Stimulated activated CD4-positive, alpha-beta T cell treated with anti-CD3 and anti-CD28 coated beads, Interleukin-1b, Interleukin-23, amount 100 ng/mL, for 4 hours (primary cell): ENCODE results near the gene PRSS33.

ENCODE experiments used
- DNase-seq, 2 donors: peaks; one replicate each; pipeline ENCODE4 v3.0.0-alpha.2; 2020; ENCODE audit warnings: low read depth in 2 of 2

Gene PRSS33

DNA sequence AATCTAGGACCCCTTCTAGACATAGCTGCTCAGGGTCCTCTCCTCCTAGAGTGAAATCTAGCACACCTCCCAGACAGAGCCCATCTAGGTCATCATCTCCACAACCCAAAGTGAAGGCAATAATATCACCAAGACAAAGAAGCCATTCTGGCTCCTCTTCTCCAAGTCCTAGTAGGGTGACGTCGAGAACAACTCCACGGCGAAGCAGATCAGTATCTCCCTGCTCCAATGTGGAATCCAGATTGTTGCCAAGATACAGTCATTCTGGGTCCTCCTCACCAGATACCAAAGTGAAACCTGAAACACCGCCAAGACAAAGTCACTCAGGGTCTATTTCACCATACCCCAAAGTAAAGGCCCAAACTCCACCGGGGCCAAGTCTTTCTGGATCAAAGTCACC, 24.2 kb downstream of the PRSS33 start:
- DNase-seq: no peak

DNA sequence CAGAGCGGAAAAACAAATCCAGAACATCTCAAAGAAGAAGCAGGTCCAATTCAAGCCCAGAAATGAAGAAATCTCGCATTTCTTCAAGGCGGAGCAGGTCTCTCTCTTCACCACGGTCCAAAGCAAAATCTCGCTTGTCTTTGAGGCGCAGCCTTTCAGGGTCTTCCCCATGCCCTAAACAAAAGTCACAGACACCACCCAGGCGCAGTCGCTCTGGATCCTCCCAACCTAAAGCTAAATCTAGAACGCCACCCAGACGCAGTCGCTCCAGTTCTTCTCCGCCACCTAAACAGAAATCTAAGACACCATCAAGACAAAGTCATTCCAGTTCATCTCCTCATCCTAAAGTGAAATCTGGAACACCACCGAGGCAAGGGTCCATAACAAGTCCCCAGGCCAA, 24.6 kb downstream of the PRSS33 start:
- no peak for DNase-seq

DNA sequence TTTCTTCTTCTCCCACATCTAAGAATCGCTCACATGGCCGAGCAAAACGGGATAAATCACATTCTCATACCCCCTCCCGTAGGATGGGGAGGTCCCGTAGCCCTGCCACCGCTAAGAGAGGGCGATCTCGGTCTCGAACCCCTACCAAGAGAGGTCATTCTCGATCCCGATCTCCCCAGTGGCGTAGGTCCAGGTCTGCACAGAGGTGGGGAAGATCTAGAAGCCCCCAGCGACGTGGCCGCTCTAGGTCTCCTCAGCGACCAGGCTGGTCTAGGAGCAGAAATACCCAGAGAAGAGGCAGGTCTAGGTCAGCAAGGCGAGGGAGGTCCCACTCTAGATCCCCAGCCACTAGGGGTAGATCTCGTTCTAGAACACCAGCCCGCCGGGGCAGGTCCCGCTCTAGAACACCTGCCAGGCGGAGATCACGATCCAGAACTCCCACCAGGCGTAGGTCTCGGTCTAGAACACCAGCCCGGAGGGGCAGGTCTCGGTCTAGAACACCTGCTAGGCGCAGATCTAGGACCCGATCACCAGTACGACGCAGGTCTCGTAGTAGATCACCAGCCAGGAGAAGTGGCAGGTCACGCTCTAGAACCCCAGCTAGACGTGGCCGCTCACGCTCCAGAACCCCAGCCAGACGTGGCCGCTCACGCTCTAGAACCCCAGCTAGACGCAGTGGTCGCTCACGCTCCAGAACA, 25.3 kb downstream of the PRSS33 start:
- DNase-seq: no peak

DNA sequence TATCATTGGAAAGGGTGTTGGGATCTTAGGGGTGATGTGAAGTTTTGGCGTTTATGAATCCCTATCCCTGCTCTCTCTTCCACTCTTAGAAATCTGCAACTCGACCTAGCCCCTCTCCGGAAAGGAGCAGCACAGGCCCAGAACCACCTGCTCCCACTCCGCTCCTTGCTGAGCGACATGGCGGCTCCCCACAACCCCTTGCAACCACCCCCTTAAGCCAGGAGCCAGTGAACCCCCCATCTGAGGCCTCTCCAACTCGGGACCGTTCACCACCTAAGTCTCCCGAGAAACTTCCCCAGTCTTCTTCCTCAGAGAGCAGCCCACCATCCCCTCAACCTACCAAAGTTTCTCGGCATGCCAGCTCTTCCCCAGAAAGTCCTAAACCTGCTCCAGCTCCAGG, 25.9 kb downstream of the PRSS33 start:
- no peak for DNase-seq

DNA sequence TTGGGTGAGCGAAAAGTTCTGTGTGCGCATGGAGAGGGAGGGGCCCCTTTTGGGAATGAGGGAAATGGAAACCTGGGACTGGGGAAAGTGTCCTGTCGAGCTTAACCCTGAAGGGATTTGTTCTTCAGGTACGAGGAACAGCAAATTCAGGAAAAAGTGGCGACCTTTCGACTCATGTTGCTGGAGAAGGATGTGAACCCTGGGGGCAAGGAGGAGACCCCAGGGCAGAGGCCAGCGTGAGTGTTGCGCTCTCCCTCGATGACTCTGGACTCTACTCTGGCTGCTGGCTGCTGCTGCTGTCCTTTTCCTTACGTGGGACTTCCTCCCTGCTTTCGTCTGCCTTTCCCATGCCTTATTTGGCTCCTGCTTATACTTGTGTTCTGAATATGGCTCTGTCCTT, 30.0 kb downstream of the PRSS33 start:
- no peak for DNase-seq

DNA sequence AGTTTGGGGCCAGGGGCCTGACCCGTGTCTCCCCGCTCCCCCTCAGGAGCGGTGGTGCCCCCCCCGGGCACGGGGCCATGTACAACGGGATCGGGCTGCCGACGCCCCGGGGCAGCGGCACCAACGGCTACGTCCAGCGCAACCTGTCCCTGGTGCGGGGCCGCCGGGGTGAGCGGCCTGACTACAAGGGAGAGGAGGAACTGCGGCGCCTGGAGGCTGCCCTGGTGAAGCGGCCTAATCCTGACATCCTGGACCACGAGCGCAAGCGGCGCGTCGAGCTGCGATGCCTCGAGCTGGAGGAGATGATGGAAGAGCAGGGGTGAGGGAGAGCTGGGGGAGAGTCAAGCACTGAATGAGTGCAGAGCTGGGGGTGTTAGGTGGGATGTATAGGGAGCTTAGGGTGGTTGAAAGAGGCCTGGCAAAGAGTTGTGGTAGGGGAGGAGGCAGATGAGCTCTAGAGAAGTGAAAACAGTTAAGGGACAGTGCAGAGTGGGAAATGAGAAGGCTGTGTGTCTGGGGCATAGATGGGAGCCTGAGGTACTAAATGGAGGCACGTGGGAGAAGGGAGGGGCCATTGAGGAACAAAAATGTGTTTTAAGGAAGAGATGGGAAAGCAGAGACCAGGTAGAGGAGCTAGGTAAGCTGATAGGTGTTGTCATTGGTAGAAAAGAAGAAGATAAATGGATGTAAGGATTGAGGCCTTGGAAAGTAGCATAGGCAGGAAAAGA, 30.9 kb downstream of the PRSS33 start:
- DNase-seq: no peak

DNA sequence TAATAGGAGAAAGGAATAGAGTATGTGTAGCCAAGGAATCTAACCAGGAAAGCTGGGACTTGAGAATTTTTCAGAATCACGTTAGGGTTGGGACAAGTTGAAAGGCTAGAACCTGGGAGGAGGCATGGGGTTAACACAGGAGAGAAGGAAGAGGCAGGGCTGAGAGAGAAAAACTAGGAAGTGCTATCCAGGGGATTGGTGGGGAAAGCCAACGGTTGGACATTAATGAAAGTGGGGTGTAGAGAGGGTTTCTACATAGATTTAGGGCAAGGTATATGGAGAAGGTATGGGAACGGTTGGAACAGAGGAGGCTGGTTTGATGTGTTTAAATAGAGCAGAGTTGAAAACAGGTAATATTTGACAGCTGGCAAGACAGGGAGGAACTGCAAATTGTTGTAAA, 32.2 kb downstream of the PRSS33 start:
- DNase-seq: no peak

DNA sequence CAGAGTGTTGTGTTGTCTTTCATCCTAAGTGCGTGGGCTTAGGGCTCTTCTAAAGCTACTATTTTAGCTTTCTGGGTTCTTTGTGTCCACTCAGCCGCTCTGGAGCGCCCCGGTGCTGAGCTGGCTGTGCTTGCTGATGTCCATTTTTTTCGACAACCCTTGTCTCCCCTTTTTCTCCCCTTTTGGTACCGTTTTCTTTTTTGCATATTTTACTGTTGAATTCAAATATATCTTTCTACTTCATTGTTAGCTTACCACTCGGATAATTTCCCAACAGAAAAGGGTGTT, 33.7 kb downstream of the PRSS33 start:
- DNase-seq: no peak

DNA sequence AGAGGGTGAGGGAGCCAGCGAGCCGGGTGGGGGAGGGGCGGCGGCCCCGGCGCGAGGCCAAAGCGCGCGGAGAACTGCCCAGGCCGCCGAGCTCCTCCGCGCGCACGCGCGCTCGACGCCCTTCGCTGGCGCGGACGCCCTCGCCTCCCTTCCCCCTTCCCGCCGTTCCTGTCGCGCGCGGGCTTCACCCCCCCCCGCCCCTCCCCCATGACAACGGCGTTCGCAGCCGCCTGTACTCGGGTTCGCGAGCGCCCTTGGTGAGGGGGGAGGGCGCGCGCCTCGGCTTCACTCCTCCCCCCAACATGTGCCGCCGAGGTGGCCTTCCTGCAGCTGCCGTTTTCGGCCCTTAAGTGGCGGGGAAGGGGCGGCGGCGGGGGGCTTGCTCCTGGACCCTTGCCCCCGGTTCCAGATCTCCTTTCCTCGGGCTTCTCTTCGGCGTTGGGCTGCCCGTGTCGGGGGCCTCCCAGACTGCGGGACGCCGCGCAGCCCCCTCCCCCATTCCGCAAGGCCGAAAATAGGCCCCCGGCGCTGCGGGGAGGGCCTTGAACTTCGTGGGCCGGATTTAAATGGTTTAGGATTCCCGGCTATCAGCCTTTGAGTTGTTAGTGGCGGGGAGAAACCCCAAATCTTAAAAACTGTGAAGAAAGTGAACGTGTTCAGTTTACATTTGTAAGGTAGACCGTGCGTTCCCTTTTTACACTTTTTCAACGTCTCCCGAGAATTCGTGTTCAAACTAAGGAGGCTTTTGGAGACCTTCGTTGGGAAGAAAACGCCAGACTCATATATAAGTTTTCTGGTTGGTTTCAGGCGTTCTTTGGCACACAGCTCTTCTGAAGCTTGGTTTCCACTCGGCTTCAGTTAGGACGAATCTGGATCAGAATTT, 34.3 kb downstream of the PRSS33 start:
- peak in 1 of 2 donors; percentile 29 for DNase-seq

DNA sequence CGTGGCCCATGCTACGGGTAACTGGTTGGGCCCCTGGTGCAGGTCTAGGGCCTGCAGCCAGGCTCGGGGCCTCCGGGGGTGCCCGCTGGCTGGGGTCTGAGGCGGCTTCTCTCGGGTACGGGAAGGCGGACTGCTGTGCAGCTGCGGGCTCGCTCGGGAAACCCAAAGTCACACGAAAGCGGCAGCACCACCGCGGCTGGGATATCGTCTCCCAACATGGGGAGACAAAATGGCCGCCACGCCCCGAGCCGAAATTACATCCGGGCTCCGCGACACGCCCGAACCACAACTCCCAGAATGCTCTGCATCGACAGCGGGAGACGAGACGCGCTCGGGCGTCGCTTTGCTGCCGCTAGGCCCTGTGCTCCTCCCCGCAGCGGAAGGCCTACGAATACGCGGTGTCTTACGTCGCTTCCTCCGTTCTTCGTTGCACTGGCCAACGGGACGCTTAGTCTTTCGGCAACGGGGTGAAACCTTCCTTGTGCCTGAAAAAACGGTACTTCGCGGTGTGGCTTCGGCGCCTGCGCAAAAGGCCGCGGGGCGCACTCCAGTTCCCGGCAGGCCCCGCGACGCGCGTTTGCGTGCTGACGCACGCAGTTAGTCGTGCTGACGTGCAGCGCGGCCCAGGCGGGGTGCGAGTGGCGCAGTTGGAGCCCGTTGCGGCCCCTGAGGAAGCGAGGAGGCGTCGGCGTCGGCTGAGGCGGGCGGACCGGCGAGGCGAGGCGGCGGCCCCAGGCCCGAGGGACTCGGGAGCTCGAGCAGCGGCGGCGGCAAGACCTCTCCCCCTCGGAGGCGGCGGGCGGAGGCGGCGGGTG, 35.1 kb downstream of the PRSS33 start, which contains the start of gene SRRM2:
SRRM2 (plus strand) TSS at position 604 of the 815 bp plus-strand sequence. CDS start 3,727 bp downstream, outside the sequence.
- DNase-seq: peak; percentile 86 to 88

DNA sequence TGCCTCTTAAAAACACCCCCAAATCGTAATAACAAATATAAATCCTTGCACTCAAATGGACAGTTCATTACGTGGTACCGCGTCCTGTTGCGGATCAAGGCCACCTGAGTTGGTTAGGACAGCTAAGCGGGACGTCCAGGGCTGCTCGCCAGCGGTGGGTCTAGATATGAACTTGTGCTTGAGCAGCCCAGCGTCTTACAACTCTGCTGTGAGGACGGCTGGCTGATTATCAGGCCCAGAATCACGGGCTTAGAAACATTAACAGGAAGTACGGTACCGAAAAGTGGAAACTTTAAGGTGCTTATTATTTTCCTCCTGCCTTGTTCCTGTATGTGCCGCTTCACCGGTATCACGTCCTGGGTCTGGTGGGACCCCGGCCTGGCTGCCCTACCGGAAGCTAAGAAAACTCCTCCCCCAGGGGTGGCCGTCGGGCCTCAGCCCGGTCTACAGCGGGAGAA, 35.8 kb downstream of the PRSS33 start:
- no peak for DNase-seq

DNA sequence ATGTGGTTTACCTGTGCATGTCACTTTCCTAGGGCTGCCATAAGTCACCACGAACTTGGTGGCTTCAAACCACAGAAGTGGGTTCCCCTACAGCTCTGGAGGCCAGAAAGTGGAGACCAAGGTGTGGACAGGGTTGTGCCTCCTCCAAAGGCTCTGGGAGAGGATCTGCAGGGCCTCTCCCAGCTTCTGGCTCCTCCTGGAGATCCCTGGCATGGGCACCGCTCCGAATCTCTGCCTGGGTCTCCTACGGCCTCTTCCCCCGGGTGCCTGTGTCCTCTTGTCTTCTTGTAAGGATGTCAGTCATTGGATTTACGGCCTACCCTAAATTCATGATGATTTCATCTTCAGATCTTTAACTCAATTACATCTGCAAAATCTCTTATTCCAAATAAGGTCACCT, 37.4 kb downstream of the PRSS33 start:
- DNase-seq: no peak

DNA sequence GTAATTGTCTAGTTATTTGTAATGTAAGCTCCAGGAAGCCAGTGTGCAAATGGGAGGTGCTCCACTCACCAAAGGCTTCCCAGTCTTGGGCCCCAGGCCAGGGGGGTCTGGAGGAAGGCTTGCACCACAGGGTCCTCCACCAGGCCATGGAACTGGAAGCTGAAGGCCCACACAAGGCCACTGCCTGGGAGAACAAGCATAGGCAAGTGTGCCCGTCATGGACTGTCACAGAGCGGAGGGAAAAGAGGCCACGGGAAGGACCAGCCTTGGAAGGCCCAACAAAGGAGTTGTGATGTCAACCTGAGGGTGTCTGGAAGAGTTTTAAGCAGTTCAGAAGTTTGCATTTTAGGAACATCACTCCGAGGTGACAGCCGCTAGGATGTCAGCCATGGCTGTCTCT, 37.9 kb downstream of the PRSS33 start:
- DNase-seq: no peak

DNA sequence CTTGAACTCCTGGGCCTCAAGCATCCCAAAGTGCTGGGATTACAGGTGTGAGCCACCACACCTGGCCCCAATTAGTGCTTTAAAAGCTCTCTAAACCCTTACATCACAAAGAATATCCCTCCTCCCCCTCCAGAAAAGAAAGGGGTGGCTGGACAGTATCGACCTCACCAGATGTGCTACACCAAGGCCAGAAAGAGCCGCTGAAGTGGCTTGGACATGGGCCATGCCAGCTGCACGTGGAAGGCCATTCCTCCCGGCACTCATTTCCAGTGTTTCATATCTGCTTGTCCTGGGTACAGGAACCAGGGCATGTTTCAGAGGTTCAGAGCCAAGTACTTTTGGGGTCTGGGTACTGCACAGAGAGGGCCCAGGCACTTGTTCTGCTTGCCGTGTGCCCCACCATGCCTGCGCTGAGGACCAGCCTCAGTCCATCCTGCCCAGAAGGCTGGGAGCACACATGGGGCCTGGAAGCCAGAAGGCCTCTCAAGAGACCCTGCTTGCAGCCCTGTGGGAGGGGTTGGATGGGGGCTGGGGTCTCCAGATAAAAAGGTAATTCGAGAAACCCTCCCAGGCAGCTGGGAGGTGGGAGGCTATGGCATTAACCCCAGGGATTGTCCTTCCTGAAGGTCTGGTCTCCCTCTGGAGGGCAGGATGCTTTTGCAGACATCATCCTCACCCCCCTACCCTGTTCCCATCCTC, 38.5 kb downstream of the PRSS33 start:
- DNase-seq: no peak

DNA sequence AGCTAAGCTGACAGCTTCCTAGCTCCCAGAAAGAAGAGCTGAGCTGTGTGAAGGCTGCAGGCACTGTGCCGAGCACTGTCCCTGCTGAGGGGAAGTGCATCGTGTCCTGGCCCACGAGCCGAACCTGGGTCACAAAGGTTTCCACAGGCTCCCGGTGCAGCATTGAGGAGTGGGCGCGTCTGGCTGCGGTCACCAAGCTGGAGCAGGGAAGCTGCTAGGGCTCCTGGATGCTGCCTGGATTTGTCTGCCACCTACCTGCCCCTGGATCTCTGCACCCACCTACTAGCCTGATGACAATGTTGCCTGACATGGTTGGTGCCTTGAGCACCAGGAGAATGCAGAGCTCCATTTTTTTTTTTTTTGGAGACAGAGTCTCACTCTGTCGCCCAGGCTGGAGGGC, 41.4 kb downstream of the PRSS33 start:
- DNase-seq: no peak

DNA sequence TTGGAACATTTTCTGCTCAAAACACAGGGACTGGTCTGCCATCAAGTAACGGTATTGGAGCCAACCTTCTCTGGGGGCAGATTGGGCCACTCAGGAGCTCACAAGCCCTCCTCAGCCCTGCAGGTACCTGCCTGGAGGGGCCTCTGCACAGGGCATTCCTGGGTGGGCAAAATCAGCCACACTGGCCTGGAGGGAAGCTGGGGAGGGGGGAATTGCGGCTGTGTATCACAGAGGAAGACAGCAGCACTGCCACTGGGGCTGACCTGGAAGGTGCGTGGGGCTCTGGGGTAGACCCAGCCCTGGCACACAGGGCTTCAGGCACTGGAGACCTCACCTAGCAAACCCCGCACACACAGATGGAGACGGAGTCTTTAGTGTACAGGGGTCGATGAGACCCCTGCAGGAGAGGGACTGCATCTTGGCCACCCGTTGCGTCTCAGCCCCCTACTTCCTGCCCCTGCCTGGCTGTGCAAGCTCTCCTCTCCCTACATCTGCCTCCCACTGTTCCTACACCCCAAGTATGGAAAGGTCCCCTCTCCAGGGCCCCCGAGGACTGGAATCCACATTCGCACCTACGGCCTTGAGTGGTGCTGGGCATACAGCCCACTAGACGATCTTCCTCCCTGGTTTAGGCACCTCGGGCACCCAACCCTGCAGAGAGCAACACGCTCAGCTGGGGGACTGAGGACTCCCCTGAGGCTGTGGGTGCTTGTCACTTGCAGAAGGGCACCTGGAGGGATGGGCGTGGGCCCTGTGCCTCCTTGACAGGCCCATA, 42.1 kb downstream of the PRSS33 start:
- no peak for DNase-seq

DNA sequence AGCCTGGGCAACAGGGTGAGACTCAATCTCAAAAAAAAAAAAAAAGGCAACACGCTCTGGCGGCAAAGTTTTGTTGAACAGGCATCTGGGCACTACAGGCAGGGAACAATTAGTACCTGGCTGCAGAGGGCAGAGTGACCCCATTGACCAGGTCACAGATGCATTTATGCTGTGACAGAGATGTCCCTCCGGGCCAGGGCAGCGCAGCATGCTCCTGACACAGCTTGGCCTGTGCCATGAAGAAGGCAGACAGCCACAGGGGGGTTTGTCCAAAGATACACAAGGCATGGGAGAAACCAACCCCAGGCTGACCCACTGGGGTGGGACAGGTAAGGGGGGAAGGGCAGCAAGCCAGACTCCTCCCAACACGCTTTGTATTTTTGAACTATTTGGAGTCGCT, 42.6 kb downstream of the PRSS33 start:
- no peak for DNase-seq

DNA sequence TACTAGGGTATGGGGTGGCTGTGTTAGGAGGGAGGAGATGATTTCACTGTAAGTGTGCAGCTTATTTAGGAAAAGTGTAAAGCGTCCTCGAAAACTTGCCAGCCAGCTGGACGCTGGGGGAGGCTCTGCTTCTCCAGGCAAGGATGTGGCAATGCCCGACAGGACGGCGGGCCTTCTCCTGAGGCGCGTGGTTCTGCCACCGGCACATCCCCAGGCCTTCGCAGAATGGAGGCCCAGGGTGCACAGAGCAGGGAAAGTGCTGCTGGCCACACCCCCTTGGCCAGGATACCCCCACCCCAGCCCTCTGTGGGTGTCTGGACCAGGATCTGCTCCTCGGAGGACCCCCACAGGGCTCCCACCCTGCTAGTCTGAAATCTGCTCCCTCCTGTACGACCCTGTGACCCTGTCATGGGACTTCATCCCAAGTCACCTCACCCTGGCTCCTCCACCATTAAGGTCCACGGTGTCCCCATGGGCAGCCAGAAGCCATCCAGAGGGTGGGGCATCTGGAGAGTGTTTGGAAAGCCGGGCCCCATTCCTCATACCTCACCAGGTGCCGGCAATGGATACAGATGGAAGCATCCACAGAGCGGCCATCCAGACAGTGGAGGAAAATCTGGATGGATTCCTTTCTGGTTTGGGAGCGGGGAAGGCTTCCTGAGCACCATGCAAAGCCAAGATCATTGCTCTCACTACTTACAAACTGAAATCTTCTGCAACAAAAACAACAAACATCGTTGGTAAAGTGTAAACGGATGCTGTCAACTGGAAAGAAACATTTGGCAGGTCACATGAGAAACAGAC, 44.2 kb downstream of the PRSS33 start:
- no peak for DNase-seq

DNA sequence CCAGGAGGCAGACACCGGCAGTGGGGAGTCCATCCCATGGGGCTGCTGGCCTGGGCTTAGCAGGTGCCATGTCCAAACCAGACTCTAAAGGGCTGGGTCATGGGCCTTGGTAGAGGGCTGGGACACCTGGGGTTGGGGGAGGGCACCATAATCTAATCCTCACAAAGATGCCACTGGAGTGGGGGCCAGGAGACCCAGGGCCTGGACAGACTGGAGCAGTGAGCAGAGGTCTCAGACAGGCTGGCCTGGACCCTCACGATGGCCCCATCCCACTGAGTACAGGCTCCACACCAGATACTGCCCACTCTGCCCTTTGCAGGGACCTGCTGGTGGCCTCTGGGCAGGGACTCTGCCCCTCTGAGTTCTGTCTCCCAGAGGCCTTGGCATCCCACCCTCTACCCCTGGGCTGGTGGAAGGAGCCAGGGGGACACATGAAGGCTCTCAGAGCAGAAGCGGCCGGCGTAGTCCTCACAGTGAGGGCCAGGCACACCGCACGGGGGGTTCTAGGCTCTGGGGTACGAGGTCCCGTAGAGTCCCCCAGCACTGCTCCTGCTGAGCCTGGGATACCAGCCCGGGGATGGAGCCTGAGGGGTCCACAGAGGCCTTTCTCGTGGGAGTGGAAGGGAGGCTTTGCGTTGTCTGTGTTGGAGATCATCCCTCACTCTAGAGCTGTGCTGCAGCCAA, 44.9 kb downstream of the PRSS33 start:
- no peak for DNase-seq
